Kidney (tissue), 14 donors: ENCODE data around the gene NLGN4Y. TPM values are rescaled to one million over a fixed set of nuclear protein-coding genes. Genes with fewer than 3 reads are reported as not detected.

ENCODE experiments used
- DNase-seq, 5 donors: peaks; one replicate each; pipeline ENCODE4 v3.0.0-alpha.2; 2013 to 2020
- FAIRE-seq: peaks from 2 replicates; lab custom pipeline; 2012; peaks lifted over from hg19 to GRCh38; lab: Jason Lieb, UNC
- H3K27ac ChIP-seq, 2 donors: one replicate each; pipeline ENCODE4 v1.7.0; 2013; ENCODE audit warnings: low read depth in 2 of 2, low read length in 2 of 2, inconsistent platforms in 1 of 2
- H3K27me3 ChIP-seq: one replicate; pipeline ENCODE4 v1.7.1; 2013; ENCODE audit warnings: low read length, inconsistent platforms; ENCODE audit not compliant: control insufficient read depth, insufficient read depth
- H3K36me3 ChIP-seq, 3 donors: one replicate each; pipeline versions ENCODE4 v1.7.0 to v1.7.1; 2013; ENCODE audit warnings: low read length in 3 of 3, control low read depth in 1 of 3, inconsistent platforms in 1 of 3; ENCODE audit not compliant: insufficient read depth in 3 of 3, control insufficient read depth in 2 of 3
- H3K4me1 ChIP-seq, 3 donors: one replicate each; pipeline versions ENCODE4 v1.7.0 to v1.7.1; 2013; ENCODE audit warnings: low read length in 3 of 3, inconsistent platforms in 1 of 3, low read depth in 1 of 3; ENCODE audit not compliant: control insufficient read depth in 2 of 3, insufficient read depth in 2 of 3
- H3K4me3 ChIP-seq, 3 donors: one replicate each; pipeline versions ENCODE4 v1.7.0 to v1.8.1; 2013; ENCODE audit warnings: low read length in 3 of 3, control low read depth in 1 of 3, inconsistent platforms in 1 of 3
- H3K9ac ChIP-seq, 3 donors: one replicate each; pipeline versions ENCODE4 v1.7.0 to v1.7.1; 2013; ENCODE audit warnings: low read length in 3 of 3, control low read depth in 1 of 3, inconsistent platforms in 1 of 3
- H3K9me3 ChIP-seq, 3 donors: one replicate each; pipeline versions ENCODE4 v1.7.0 to v1.7.1; 2013; ENCODE audit warnings: low read length in 3 of 3, control low read depth in 1 of 3, inconsistent platforms in 1 of 3; ENCODE audit not compliant: control insufficient read depth in 2 of 3, insufficient read depth in 1 of 3
- intact Hi-C: fragments of 100-400 bp; cut with DNase I; formaldehyde crosslinking; loops from one replicate; pipeline ENCODE4 v1.11.1; 2022
- polyA plus RNA-seq: library from polyadenylated mRNA; stranded (reverse); fragments of 350-450 nt; fragmentation: Illumina TruSeq; extraction: RNeasy Lipid Tissue Mini Kit (QIAGEN cat#74804); gene quantifications from one replicate; pipeline ENCODE4 v1.2.3, GENCODE V29; 2014; ENCODE audit warnings: low read depth, low replicate concordance; ENCODE audit not compliant: insufficient read depth
- total RNA-seq: library from RNA; stranded (reverse); fragmentation: NEBNext Ultra II Directional; extraction: Animal tissue kit (Norgen Biotek cat#: 25700); gene quantifications from one replicate; pipeline ENCODE4 v1.2.1, GENCODE V29; 2021
- TF ChIP-seq, protein P1 (sequence below): IDR thresholded peaks from 3 replicates; pipeline ENCODE4 v1.5.1; 2012; ENCODE audit warnings: mild to moderate bottlenecking, moderate library complexity, borderline replicate concordance; ENCODE audit not compliant: insufficient read depth; ENCODE audit errors: extremely low read depth
- donor health status: control.
- donor health status: control.
- donor health status: control.
- donor health status: control.
- donor health status: control.
- donor health status: DM: yes; HTN: yes; CAD: no.
- donor health status: Normal renal cell carcinoma (clear cell type).

Gene NLGN4Y
- total and polyA plus RNA-seq, 2 donors from 2014 or later, result 3.7 TPM; not detected in 1

GRCh38 chrY:14793674-14794073 is 269.3 kb downstream of the NLGN4Y start:
- H3K27ac ChIP-seq, result no peak overlapping the region
- no peaks in the 10 kb centered on the region for H3K36me3 ChIP-seq
- no peaks in the 10 kb centered on the region for H3K4me1 ChIP-seq
- no peaks in the 10 kb centered on the region for H3K9me3 ChIP-seq
- intact Hi-C loops, result no loop called here
- H3K27me3 ChIP-seq, result no peaks in the 10 kb centered on the region
- H3K4me3 ChIP-seq, result no peak overlapping the region
- DNase-seq (no peak), FAIRE-seq (no peak)
- H3K9ac ChIP-seq, result no peak overlapping the region
- TF ChIP-seq, protein P1, sequence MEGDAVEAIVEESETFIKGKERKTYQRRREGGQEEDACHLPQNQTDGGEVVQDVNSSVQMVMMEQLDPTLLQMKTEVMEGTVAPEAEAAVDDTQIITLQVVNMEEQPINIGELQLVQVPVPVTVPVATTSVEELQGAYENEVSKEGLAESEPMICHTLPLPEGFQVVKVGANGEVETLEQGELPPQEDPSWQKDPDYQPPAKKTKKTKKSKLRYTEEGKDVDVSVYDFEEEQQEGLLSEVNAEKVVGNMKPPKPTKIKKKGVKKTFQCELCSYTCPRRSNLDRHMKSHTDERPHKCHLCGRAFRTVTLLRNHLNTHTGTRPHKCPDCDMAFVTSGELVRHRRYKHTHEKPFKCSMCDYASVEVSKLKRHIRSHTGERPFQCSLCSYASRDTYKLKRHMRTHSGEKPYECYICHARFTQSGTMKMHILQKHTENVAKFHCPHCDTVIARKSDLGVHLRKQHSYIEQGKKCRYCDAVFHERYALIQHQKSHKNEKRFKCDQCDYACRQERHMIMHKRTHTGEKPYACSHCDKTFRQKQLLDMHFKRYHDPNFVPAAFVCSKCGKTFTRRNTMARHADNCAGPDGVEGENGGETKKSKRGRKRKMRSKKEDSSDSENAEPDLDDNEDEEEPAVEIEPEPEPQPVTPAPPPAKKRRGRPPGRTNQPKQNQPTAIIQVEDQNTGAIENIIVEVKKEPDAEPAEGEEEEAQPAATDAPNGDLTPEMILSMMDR, result no peak

DNA sequence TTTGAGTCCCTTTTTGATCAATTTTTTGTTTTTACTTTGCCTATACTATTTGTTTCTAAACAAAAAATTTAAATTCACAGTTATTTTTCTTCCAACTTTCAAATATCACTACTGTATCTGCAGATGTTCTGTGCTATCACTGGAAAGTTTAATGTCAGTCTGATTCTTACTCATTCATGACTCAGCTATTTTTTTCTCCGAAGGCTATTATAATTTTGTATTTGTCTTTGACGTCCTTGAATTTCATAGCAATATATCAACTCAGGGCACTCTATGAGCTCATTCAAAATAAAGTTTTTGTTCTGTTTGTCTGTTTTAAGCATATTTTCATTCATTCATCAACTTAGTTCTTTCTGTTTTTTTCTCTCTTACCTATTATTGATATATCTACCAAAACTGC is 273.7 kb downstream of the NLGN4Y start:
- H3K4me1 ChIP-seq, result no peaks in the 10 kb centered on the region
- intact Hi-C loops, result no loop called here
- H3K36me3 ChIP-seq, result no peaks in the 10 kb centered on the region
- no peaks in the 10 kb centered on the region for H3K27me3 ChIP-seq
- no peak overlapping the region for H3K27ac ChIP-seq
- FAIRE-seq (no peak), DNase-seq (no peak)
- TF ChIP-seq, protein P1, result no peak
- no peaks in the 10 kb centered on the region for H3K9me3 ChIP-seq
- no peak overlapping the region for H3K4me3 ChIP-seq
- H3K9ac ChIP-seq, result no peak overlapping the region

DNA sequence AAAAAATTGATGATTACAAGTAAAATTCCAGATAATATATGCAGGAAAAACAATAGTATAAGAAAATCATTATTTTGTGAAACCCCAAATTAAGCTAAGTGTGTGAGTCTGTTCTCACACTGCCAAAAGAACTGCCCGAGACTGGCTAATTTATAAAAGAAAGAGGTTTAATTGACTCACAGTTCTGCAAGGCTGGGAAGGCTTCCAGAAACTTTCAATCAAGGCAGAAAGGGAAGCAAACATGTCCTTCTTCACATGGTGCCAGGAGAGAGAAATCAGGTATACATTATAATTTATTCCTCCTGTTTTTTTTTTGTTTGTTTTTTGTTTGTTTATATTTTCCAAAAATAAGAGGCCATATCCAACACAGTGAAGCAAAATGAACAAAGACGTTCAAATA is 276.8 kb downstream of the NLGN4Y start:
- TF ChIP-seq, protein P1, result no peak
- H3K4me1 ChIP-seq, result no peaks in the 10 kb centered on the region
- DNase-seq, result no peak
- H3K9ac ChIP-seq, result no peak overlapping the region
- no peak overlapping the region for H3K27ac ChIP-seq
- no peak overlapping the region for H3K4me3 ChIP-seq
- no peaks in the 10 kb centered on the region for H3K9me3 ChIP-seq
- FAIRE-seq, result no peak
- intact Hi-C loops, result no loop called here
- H3K27me3 ChIP-seq, result no peaks in the 10 kb centered on the region
- no peaks in the 10 kb centered on the region for H3K36me3 ChIP-seq

GRCh38 chrY:14802125-14802524 is 277.8 kb downstream of the NLGN4Y start:
- Histone ChIP-seq H3K9ac (no peak overlapping the region), H3K9me3 (no peaks in the 10 kb centered on the region), H3K27ac (no peak overlapping the region), H3K4me3 (no peak overlapping the region), H3K4me1 (no peaks in the 10 kb centered on the region), H3K27me3 (no peaks in the 10 kb centered on the region), H3K36me3 (no peaks in the 10 kb centered on the region)
- FAIRE-seq (no peak), DNase-seq (no peak)
- intact Hi-C loops, result no loop called here
- TF ChIP-seq, protein P1, result no peak
